ENCODE measurements around the gene JMJD4. TPM values are rescaled to one million over a fixed set of nuclear protein-coding genes. Genes with fewer than 3 reads are reported as not detected.

The JMJD4 gene
- total and polyA plus RNA-seq, 12 donors, result 8.6 to 57.5 (median 27.5) TPM

DNA sequence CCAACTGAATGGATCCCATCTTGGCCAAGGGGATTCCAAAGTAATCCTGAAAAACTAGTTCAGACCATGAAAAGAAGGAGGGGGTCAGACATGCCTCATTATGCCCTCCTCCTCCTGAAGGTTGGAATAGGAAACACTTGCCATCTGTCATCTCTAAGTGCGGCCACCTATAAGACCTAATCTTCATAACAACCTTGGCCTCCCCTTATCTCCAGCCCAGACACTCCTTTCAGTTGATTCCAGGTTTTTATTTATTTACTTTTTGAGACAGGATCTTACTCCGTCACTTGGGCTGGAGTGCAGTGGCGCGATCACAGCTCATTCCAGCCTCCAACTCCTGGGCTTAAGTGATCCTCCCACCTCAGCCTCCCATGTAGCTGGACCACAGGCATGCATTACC, 19.9 kb upstream of the JMJD4 start:
- no peak overlapping the region for H3K4me3 ChIP-seq
- peaks cover 0 to 20% of the 10 kb centered on the region in 2 donors for H3K36me3 ChIP-seq (replicated peaks in 1 of 2)
- no peak for DNase-seq
- intact Hi-C loops (cut with DNase I), result no loop called here
- H3K9me3 ChIP-seq (replicated peaks in 1 of 3), result no peaks in the 10 kb centered on the region
- WGBS, 4 donors, result 77 to 84% (median 83%) methylated on average over 4 of the region's 4 CpGs
- TF ChIP-seq POLR2A (IDR thresholded peaks at IDR 0.05), result no peak
- H3K27ac ChIP-seq, result peak overlapping the region in 1 of 5 donors; percentile 72
- H3K4me1 ChIP-seq (replicated peaks in 1 of 2), result peaks cover 5 to 31% of the 10 kb centered on the region in 2 donors
- H3K27me3 ChIP-seq, result no peaks in the 10 kb centered on the region

DNA sequence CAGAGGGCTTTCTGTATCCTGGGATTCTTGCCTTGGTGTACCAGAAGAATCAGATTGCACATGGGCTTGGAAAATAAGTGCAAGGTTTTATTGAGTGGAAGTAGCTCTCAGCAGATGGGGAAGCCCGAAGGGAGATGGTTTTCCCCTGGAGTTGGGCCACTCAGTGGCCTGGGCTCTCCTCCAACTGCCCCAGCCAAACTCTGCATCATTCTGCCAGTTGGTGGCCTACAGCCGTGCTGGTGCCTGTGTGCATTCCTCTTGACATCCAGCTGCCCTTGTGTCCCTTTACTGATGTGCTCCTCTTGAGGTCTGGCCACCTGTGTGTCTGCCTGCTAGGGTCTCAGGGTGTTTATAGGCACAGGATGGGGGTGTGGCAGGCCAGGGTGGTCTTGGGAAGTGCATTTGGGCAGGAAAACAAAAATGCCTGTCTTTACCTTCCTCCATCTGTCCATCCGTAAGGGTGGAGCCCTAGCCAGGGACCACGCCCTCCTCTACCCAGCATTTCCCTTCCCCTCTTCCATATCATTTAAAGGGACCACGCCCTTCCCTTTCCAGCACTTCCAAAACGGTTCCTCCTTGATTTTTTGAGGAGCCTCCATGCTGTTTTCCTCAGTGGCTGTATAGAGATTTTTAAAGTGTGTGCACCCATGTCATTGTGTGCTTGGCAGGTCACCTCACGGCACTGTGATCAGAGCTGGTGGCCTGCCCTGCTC, 19.1 kb upstream of the JMJD4 start:
- Histone ChIP-seq H3K4me3 (no peak overlapping the region), H3K9me3 (replicated peaks in 1 of 3) (no peaks in the 10 kb centered on the region), H3K4me1 (replicated peaks in 1 of 2) (peaks cover 13 to 39% of the 10 kb centered on the region in 2 donors), H3K27me3 (no peaks in the 10 kb centered on the region), H3K27ac (peak overlapping the region in 3 of 5 donors; percentile 53 to 72 (median 72)), H3K36me3 (replicated peaks in 1 of 2) (peaks cover 0 to 12% of the 10 kb centered on the region in 2 donors)
- WGBS, 4 donors, result 58 to 81% (median 61%) methylated on average over 6 to 7 of the region's 7 CpGs
- TF ChIP-seq POLR2A (IDR thresholded peaks at IDR 0.05), result peak in 1 of 2 donors; percentile 32
- TF ChIP-seq, protein P1, sequence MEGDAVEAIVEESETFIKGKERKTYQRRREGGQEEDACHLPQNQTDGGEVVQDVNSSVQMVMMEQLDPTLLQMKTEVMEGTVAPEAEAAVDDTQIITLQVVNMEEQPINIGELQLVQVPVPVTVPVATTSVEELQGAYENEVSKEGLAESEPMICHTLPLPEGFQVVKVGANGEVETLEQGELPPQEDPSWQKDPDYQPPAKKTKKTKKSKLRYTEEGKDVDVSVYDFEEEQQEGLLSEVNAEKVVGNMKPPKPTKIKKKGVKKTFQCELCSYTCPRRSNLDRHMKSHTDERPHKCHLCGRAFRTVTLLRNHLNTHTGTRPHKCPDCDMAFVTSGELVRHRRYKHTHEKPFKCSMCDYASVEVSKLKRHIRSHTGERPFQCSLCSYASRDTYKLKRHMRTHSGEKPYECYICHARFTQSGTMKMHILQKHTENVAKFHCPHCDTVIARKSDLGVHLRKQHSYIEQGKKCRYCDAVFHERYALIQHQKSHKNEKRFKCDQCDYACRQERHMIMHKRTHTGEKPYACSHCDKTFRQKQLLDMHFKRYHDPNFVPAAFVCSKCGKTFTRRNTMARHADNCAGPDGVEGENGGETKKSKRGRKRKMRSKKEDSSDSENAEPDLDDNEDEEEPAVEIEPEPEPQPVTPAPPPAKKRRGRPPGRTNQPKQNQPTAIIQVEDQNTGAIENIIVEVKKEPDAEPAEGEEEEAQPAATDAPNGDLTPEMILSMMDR (IDR thresholded peaks at IDR 0.05), result no peak
- intact Hi-C loops (cut with DNase I), result no loop called here
- peak; percentile 70 to 88 (median 86) for DNase-seq

DNA sequence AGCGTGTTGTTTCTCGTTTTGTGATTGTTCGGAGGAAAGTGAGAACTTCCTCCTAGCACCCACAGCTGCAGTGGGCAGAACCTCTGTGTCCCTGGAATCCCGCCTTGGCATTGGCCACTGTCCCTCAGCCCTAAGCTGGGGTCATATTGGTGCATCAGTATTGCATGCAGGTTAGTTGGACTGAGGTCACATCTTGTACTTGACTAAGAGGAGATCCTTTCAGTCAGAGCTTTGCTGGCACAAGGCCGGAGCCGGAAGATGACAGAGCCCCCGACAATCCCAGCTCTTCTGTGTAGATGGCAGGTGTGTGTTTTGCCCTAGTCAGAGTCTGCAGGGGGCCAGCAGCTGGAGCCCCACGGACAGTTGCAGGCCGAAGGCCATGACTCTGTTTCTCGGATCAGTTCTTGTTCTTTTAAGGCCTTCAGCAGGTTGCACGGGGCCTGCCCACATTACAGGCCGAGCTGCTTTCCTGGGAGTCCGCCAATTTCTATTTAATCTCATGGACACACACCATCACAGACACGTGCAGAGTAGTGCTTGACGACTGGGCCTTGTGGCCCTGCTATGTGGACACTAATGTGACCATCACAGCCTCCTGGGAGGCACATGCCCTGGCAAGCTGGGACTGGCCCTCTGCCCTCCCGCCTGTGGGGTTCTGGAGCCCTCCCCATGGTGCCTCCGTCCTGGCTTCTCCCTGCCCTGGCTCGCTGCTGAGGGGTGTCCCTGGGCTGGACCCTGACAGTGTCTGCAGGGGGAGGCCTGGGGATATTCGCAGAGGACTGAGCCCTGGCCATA, 15.0 kb upstream of the JMJD4 start:
- Histone ChIP-seq H3K27ac (peak overlapping the region; percentile 22 to 91 (median 56)), H3K9me3 (replicated peaks in 1 of 3) (no peaks in the 10 kb centered on the region), H3K4me3 (no peak overlapping the region), H3K4me1 (replicated peaks in 1 of 2) (peaks cover 32 to 47% of the 10 kb centered on the region in 2 donors), H3K36me3 (replicated peaks in 1 of 2) (peaks cover 0 to 17% of the 10 kb centered on the region in 2 donors), H3K27me3 (no peaks in the 10 kb centered on the region)
- no peak for TF ChIP-seq POLR2A (IDR thresholded peaks at IDR 0.05)
- TF ChIP-seq, protein P1 (IDR thresholded peaks at IDR 0.05), result no peak
- peak in 6 of 7 donors; percentile 74 to 85 (median 81) for DNase-seq
- 65 to 72% (median 70%) methylated on average over 8 to 19 of the region's 19 CpGs for WGBS, 4 donors
- intact Hi-C loops (cut with DNase I), result no loop called here

DNA sequence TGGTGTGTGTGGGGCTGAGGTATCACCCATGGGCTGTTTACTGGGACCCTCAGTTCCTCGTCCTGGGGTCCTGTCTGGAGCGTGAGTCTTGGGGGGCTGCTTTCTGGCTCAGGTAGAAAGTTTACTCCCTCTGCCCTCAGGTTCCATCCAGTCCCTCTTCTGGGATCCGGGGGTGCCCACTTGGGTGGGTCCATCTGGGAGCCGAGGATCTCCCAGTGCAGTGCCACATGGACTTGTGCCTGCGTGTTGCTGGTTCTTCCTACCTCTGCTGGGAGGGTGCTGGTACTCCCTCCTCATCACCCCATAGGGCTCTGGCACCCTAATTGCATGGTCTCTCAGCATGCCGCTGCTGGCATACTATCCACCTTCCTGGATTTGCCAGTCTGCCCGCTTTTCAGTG, 14.1 kb upstream of the JMJD4 start:
- TF ChIP-seq, protein P1 (IDR thresholded peaks at IDR 0.05), result no peak
- no peak for TF ChIP-seq POLR2A (IDR thresholded peaks at IDR 0.05)
- Histone ChIP-seq H3K36me3 (replicated peaks in 1 of 2) (peaks cover 0 to 17% of the 10 kb centered on the region in 2 donors), H3K4me3 (no peak overlapping the region), H3K27me3 (no peaks in the 10 kb centered on the region), H3K4me1 (replicated peaks in 1 of 2) (peaks cover 32 to 46% of the 10 kb centered on the region in 2 donors), H3K9me3 (replicated peaks in 1 of 3) (no peaks in the 10 kb centered on the region), H3K27ac (peak overlapping the region; percentile 26 to 91 (median 56))
- no peak for DNase-seq
- WGBS, 4 donors, result 86 to 93% (median 92%) methylated on average over 6 to 7 of the region's 7 CpGs
- intact Hi-C loops (cut with DNase I), result no loop called here

All from adrenal gland (tissue), 12 donors.